Measurements from ENCODE around the gene SERPINA3.

Gene SERPINA3

GRCh38 chr14:94614802-94615201 is 2.6 kb downstream of the SERPINA3 start:
- no peak for DNase-seq

- DNase-seq, result no peak
Observed at GRCh38 chr14:94615254-94615653, 3.1 kb downstream of the SERPINA3 start.

DNA sequence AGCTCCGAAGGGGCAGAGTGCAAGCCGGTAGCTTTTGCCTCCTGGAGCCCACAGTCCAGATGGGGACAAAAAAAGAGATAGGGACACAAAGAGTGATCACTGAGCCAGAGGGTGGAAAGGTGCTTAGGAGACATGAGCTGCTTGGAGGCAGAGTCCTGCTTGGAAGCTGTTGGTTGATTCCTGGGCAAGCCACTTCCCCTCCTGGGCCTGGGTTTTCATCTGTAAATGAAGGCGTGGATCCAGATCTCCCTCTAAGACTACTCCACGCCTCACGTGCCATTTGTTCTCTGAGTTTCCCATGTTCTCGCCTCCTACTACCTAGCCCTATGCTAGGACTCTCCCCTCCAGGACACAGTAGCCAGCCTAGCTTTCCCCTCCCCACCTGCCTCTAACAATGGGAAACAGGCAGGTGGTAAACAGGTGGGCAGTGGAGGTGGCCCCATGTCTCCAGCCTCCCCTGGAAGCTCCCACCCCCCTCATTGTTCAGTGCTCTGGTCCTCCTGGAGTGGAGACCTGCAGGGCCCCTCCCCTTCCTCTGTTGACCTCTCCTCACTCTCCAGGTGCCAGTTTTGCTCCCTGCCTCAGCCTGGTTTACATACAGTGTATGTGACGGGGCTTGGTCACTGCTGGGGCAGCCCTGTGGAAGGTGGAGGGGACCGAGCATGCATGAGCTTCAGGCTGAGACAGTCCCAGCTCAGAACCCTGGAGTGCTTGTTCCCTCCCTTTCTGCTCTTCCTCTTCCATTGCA is 3.8 kb downstream of the SERPINA3 start:
- no peak for DNase-seq

- no peak for DNase-seq
Observed at GRCh38 chr14:94617366-94617941, 5.3 kb downstream of the SERPINA3 start.

- no peak for DNase-seq
Observed at GRCh38 chr14:94617988-94618822, 6.0 kb downstream of the SERPINA3 start.

DNA sequence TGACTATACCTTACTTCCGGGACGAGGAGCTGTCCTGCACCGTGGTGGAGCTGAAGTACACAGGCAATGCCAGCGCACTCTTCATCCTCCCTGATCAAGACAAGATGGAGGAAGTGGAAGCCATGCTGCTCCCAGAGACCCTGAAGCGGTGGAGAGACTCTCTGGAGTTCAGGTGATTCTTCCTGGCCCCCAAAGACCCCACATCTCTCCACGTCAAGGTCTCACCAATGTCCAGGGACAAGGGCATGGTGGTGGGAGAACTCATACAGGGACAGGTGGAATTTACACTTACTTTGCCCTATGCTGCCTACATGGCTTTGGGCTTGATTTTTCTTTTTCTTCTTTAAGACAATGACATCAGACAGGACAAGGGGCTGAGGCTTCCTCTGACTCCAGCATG is 7.1 kb downstream of the SERPINA3 start:
- DNase-seq, result no peak

- DNase-seq, result no peak
Observed at GRCh38 chr14:94620597-94620996, 8.4 kb downstream of the SERPINA3 start.

DNA sequence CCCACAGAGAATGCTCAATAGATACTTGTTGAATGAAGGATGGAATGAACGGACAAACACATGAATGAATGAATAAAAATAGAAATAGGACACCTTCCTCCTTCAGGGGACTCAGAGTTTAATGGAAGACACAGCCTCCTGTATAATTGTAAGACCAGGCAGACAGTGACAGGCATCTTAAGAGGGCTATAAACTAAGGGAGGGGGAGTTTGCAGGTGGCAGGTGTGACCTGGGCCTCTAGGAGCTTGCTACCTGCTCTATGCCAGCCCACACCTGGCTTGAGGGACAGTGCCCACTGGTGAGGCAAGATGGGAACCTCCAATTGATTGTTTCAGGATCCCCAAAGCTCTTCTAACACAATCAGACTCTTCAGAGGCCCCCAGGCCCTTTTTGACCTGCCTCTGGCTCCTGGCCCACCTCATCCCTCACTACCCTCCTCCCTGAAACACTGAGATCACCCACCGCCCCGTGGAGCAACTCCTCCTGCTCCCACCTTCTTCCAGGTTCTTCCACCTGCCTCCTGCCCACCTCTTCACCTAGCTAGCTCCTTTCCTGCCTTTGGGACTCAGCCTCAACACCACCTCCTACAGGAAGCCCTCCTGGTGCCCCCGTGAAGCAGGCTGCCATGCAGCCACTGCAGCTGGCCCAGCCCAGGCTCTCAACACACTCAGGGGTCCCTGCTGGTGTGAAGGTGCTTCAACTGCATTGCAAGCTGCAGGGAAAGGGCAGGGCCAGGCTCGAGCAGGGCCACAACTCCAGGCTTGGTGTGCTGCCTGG is 9.4 kb downstream of the SERPINA3 start:
- DNase-seq, result no peak

- DNase-seq, result no peak
Observed at GRCh38 chr14:94622653-94623421, 10.6 kb downstream of the SERPINA3 start.

GRCh38 chr14:94623422-94623809 is 11.2 kb downstream of the SERPINA3 start:
- no peak for DNase-seq

DNA sequence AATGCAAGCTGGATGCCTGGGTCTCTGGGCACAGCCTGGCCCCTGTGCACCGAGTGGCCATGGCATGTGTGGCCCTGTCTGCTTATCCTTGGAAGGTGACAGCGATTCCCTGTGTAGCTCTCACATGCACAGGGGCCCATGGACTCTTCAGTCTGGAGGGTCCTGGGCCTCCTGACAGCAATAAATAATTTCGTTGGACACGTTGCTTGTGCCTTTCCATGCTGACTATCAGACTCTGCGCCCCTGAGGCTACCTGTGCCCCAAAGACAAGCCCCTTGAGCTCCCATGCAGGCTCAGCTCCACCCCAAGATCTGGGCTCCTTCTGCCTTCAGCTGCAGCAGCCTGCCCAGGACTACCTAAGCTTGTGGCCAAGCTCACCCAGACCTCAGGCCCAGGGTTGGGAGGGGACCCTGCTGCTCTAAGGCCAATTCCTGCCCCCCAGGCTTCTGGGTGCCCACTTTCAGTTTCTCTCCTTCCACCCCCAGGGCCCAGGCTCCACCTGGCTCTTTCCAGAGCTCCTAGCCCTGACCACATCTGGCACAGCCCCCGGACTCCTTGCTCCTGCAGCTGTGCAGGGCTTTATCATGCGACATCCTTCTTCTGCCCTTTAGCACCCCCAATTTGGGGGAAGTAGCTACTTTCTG is 11.8 kb downstream of the SERPINA3 start:
- no peak for DNase-seq

DNA sequence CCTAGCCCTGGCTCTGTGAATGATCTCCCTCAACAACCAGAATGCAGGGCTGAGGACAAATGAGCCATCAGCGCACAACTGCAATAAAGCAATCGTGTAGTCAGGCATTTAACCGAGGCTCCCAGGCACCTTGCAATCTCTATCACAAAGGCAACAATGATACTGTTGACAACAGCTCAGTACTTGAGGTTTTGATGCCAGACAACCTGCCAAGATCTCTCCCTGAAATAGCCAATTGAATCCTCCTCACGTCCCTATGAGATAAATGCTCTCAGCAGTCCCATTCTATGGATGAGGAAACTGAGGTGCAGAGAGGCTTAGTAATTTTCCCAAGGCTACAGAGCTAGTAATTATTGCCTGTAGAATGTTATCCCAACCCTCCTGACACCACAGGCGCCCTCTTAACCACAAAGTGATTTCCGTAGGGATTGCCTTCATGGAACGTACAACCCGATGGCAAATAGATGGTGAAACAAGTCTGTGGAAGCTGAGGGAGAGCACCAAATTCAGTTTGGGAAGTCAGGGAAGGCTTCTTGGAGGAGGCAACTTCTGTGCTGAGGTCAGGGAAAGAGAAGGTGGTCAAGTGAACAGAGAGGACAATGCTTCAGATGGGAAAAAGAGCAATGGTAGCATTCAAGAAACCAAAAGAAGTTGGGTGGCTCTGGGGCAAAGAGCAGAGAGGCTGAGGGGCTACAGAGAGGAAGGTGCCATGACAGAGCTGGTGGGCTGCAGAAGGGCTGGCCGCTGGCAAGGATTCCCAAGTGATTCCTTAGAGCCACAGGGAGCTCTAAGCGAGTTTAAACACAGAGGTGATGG is 12.6 kb downstream of the SERPINA3 start:
- DNase-seq, result no peak

DNA sequence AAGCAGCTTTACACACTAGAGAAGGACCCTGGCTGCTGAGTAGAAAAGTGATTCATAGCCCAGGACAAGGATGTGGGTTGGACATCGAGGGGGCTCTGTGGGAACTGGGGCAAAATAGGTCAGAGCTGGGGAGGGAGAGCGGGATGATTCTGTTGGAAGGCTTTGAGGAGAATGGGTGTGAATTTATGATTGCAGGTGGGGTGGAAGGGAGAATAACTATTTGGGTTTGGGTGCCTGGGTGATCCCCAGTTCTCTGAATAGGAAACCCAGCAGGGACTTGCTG is 13.1 kb downstream of the SERPINA3 start:
- no peak for DNase-seq

DNA sequence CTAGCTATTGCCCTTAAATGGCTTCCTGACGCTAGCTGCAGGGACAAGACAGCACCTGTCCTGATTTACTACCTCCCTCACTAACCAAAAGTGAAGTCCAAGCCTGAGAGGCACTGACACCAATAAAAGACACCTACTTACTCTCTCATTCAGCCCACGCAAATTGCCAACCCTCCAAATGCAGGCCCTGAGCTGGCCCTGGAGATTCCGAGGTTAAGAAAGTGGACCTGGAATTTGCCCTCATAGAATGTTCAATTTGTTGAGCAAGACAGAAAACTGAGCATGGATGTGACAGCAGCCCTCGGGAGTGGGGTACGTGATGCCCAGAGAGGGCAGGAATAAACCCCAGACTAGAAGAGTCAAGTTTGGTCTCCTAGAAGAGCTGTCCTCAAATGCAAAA is 16.4 kb downstream of the SERPINA3 start:
- DNase-seq, result no peak

DNA sequence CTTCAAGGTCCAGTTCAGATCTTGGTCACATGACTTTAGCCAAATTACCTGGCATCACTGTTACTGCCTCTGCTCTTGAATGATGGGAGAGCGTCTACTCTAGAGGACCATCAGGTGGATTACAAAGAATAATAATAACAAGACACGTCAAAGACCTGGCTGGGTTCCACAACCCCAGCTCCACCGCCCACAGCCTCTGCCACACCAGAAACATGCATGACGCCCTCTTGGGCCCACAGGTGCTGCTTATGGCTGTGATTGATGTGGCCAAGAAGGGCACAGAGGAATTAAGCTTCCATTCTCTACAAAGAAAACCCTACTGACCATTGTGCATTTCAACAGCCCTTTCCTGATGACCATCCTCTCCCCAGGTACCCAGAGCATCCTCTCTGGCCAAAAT is 18.2 kb downstream of the SERPINA3 start:
- no peak for DNase-seq

DNA sequence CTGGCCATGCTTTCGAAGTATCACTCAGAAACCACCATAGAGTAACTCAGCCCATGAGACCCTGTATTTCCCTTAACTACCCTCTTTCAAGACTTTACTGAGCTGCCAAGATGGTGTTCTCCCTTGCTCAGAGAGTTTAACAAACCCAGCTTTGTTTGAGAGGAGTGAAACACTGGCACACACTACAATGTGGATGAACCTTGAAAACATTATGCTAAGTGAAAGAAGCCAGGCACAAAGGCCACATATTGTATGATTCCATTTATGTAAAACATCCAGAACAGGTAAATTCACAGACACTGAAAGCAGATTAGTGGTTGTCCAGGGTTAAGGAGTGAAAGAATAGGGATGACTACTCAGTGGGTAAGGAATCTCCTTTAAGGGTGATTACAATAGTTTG is 18.9 kb downstream of the SERPINA3 start:
- DNase-seq, result no peak

- no peak for DNase-seq
Observed at GRCh38 chr14:94631536-94632304, 19.5 kb downstream of the SERPINA3 start.

- DNase-seq, result no peak
Observed at GRCh38 chr14:94632305-94632590, 20.1 kb downstream of the SERPINA3 start.

DNA sequence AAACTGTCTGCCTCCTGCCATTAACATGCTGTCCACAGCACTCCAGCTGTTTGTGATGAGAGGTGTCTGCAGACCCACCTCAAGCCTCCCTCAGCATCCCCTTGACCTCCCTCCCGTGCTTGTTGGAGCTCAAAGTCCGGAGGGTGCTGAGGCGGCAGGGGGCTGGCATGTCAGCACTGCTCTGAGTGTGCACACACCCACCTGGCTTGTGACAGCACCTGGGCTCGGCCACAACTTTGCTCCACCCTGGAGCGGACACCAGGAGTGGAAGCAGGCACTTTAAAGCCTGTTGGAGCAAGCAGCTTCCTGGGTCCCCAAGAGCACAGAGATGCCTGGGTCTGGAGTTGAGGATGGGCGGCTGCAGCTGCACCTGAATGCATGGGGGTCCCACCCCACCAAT is 20.9 kb downstream of the SERPINA3 start:
- DNase-seq, result no peak

GRCh38 chr14:94635154-94635553 is 23.0 kb downstream of the SERPINA3 start:
- DNase-seq, result no peak

Data from SW 1271 (cell line).